ENCODE measurements around the gene CRISP3.

DNA sequence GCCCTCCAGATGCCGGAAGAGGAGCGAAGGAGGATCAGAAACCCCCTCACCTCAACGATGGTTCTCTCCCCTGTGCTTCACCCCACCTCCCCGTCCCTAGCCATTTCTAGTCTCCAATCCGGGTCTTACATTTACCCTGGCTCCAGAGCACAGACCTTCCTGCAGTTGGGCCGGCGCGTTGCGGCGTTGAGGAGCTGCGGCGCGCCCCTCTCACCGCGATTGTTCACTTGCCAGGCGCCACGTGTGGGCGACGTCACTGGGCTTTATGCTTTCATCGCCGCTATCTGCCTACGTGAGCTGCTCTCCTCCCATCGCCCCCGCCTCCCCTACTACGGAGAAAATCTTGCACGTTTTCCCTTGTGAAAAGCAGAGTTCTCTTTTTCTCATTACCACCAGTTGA lies 30.8 kb downstream of the CRISP3 start, which contains the start of gene CRISP2:
- TF ChIP-seq RCOR1 (IDR thresholded peaks at IDR 0.05; ENCODE audit: low read depth, low read length) = no peak
- TF ChIP-seq CTCF (IDR thresholded peaks at IDR 0.05) = no peak
- no peak for TF ChIP-seq BHLHE40 (IDR thresholded peaks at IDR 0.05; ENCODE audit: low read depth, low read length)
- TF ChIP-seq CEBPB (IDR thresholded peaks at IDR 0.05) = no peak

All from A549 (cell line).